ENCODE results near the gene MAST3.
A peak's percentile ranks its signal among the peaks of the same experiment; 100 is the strongest.
"Not testable (repeated sequence)": the region's sequence is repeated elsewhere in the genome, so short reads cannot be mapped to it uniquely, and the experiment has no call there.

Gene MAST3

DNA sequence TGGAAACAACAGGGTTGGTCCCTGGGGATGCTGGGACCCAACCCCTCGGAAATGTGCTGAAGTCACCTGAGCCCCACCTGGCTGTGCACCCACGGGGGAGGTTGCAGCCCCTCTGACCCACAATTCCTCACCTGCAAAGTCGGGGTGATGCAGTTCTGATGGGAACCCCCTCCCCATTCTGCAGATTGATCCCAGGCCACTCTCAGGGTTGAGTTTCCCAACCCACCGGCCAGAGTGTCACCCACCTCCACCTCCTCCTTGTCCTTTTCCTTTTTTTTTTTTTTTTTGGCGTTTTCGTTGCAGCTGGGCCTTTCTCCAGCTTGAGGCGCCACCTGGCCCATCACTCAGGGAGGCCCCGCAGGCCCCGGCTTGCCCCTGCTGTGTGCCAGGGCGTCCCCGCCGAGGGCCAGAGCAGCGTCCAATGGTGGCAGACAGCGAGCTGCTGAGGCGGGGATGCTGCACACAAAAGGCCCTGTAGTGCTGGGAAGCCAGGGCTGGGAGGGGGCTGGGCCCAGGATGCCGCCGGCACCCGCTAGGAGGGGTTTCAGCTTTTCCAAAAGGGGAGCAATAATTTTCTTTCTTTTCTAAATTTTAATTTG lies 60.0 kb downstream of the MAST3 start:
- no peak for FAIRE-seq
- no peak for DNase-seq (ENCODE audit: low spot score)

- FAIRE-seq, result no peak
Observed at GRCh38 chr19:18158467-18158866, 60.9 kb downstream of the MAST3 start.

DNA sequence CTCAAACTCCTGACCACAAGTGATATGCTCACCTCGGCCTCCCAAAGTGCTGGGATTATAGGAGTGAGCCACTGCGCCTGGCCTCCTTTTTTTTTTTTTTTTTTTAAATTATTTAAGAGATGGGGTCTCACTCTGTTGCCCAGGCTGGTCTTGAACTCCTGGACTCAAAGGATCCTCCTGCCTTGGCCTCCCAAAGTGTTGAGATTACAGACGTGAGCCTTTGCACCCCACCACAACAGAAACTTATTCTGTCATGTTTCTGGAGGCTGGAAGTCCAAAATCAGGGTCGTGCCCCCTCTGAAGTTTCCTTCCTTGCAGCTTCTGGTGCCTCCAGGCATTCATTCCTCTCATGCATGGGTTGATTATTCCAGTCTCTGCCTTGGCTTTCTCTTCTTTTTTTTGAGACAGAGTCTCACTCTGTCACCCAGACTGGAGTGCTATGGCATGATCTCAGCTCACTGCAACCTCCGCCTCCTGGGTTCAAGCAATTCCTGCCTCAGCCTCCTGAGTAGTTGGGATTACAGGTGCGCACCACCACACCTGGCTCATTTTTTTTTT lies 61.6 kb downstream of the MAST3 start:
- not testable (repeated sequence) for FAIRE-seq; DNase-seq (ENCODE audit: low spot score)

More at GRCh38 chr19:18158467-18158866, 60.9 kb downstream of the MAST3 start:
- DNase-seq (ENCODE audit: low spot score), result no peak

DNA sequence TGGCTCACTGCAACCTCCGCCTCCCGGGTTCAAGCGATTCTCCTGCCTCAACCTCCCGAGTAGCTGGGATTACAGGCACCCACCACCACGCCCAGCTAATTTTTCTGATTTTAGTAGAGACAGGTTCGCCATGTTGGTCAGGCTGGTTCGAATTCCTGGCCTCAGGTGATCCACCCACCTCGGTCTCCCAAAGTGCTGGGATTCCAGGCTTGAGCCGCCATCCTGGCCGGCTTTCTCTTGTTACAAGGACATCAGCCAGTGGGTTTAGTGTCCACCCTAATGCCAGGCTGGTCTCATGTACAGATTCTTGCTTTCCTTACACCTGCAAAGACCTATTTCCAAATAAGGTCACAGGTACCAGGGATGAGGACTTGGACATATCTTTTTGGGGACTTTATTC lies 62.2 kb downstream of the MAST3 start:
- FAIRE-seq (no peak), DNase-seq (ENCODE audit: low spot score) (no peak)

GRCh38 chr19:18160493-18160970 lies 63.0 kb downstream of the MAST3 start:
- DNase-seq (ENCODE audit: low spot score), result no peak
- no peak for FAIRE-seq

DNA sequence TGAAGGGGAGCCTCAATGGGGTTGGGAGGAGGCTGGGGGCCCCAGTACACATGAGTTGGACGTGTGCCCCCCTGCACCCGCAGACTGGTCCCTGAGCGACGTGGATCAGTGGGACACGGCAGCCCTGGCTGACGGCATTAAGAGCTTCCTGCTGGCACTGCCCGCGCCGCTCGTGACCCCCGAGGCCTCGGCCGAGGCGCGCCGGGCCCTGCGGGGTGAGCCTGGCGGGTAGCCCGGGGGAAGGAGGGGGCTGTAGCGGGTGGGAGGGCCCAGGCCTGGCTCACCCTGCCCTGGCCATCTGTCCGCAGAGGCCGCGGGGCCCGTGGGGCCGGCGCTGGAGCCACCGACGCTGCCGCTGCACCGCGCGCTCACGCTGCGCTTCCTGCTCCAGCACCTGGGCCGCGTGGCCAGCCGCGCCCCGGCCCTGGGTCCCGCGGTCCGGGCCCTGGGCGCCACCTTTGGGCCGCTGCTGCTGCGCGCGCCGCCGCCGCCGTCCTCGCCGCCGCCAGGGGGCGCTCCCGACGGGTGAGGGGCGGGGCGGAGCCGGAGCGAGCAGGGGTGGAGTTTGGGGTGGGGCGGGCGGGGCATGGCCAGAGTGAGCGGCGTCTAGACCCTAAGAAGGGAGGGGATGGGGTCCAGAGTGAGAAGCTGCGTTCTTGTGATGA lies 63.5 kb downstream of the MAST3 start:
- DNase-seq (ENCODE audit: low spot score), result peak; percentile 17
- FAIRE-seq, result no peak

- FAIRE-seq (no peak), DNase-seq (ENCODE audit: low spot score) (no peak)
Observed at GRCh38 chr19:18161636-18162002, 64.0 kb downstream of the MAST3 start.

DNA sequence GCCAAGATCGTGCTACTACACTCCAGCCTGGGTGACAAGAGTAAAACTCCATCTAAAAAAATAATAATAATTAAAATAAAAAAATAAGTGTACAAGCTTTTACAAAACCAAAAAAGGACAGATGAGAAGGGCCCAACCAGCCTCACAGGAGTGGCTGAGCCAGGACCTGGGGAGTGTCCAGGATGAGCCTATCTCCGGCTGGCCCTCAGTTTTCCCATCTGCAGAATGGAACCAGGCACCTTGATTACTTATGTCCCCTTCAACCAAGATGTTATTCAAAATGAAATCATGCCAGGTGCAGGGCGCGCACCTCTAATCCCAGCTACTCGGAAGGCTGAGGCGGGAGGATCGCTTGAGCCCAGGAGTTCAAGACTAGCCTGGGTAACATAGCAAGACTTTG lies 66.5 kb downstream of the MAST3 start:
- no peak for FAIRE-seq
- DNase-seq (ENCODE audit: low spot score), result no peak

GRCh38 chr19:18165794-18166544 lies 68.4 kb downstream of the MAST3 start:
- no peak for DNase-seq (ENCODE audit: low spot score)
- FAIRE-seq, result no peak

DNA sequence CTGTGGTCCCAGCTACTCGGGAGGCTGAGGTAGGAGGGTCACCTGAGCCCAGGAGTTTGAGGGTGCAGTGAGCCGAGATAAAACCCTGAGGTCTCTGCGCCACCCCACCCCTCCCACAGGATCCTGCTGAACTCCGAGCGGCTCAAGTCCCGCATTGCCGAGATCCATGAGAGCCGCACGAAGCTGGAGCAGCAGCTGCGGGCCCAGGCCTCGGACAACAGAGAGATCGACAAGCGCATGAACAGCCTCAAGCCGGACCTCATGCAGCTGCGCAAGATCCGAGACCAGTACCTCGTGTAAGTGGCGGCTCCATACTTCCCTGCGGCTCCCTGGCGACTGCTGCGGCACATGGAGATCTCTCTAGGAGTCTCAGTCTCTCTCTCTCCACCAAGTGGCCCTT lies 69.4 kb downstream of the MAST3 start:
- FAIRE-seq (no peak), DNase-seq (ENCODE audit: low spot score) (no peak)

GRCh38 chr19:18167975-18168645 lies 70.5 kb downstream of the MAST3 start:
- no peak for DNase-seq (ENCODE audit: low spot score)

GRCh38 chr19:18168673-18169381 lies 71.2 kb downstream of the MAST3 start:
- DNase-seq (ENCODE audit: low spot score) (no peak), FAIRE-seq (no peak)

More at GRCh38 chr19:18167975-18168645, 70.5 kb downstream of the MAST3 start:
- no peak for FAIRE-seq

GRCh38 chr19:18170714-18171255 lies 73.2 kb downstream of the MAST3 start:
- DNase-seq (ENCODE audit: low spot score), result no peak

GRCh38 chr19:18171605-18172327 lies 74.2 kb downstream of the MAST3 start:
- FAIRE-seq, result no peak

More at GRCh38 chr19:18170714-18171255, 73.2 kb downstream of the MAST3 start:
- FAIRE-seq, result no peak

DNA sequence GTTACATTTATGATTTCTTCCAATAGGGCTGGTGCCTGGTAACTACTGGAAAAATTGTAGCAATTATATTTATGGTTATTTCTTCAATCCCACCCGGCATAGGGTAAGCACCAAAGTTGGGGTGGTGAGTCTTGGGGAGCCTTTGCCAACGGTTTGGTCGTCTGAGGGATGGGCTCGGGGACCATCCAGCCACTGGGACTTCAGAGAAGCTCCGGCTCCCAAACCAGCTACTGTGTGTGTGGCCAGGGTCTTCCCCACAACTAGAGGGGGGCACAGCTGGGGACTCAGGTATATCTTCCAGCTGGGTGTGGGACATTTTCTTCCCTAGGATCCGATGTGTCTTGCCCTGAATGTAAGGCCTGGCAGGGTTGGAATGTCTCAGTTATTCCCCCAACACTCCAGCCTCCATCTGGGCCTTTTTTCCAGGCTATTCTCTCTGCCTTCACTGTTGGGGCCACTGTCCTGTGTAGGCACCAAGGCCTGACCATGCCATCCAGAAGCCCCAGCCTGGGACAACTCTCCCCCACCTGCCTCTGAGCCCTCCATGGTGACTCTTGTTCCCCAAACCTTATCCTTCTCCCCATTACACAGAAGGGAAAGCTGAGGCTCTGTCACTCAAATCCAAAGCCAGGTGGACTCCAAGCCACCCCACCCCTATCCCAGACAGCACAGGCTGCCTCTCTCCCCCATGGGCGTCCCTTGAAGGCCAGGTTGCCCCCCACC lies 74.9 kb downstream of the MAST3 start:
- DNase-seq (ENCODE audit: low spot score), result no peak
- FAIRE-seq, result no peak

More at GRCh38 chr19:18171605-18172327, 74.2 kb downstream of the MAST3 start:
- DNase-seq (ENCODE audit: low spot score), result no peak

DNA sequence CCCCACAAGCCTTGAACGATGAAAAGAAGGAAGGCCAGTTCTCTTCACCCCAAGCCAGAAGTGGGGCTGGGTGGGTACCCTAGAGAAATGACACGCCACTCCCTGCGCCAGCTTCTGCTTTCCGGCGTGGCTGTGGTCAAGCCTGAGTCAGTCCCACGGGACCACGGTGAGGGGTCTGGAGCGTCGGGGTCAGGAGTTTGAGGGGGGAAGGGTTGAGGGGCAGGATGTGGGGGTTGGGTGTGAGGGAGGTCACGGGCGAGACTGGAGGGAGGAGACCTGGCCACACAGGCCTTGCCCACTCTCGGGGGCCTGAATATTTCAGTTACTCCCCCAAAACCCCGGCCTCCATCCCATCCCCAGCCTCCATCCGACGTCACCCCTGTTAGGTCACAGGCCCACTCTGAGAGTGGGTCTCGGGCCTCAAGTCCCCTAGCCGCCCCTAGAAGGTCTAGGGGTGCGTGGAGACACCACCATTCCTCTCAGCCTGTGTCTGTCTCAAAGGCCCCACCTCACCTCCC lies 75.5 kb downstream of the MAST3 start:
- FAIRE-seq (no peak), DNase-seq (ENCODE audit: low spot score) (no peak)

- no peak for FAIRE-seq
- DNase-seq (ENCODE audit: low spot score), result no peak
Observed at GRCh38 chr19:18173572-18174288, 76.2 kb downstream of the MAST3 start, which contains the start of gene IFI30. Gene IFI30, plus strand, starts transcription at chr19:18173813. Its CDS starts 29 bp downstream, at chr19:18173842.

DNA sequence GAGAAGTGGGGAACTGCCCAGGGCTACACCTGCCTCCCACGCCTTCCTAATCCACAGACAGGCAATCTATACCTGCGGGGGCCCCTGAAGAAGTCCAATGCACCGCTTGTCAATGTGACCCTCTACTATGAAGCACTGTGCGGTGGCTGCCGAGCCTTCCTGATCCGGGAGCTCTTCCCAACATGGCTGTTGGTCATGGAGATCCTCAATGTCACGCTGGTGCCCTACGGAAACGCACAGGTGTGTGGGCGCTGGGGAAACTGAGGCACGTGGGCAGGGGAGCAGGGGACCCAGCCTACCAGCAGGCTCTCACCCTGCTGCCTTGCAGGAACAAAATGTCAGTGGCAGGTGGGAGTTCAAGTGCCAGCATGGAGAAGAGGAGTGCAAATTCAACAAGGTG lies 77.4 kb downstream of the MAST3 start:
- FAIRE-seq (no peak), DNase-seq (ENCODE audit: low spot score) (no peak)
